Adipose tissue (tissue), 3 donors: ENCODE data around the gene RAI1. TPM values are rescaled to one million over a fixed set of nuclear protein-coding genes. Genes with fewer than 3 reads are reported as not detected.

Source experiments
- H3K27ac ChIP-seq: one replicate; pipeline ENCODE4 v1.5.1; 2013; ENCODE audit warnings: low read depth, low read length
- WGBS, 3 donors: extraction: QIAGEN DNeasy Blood & Tissue Kit; methylation state at CpG; one replicate each; pipeline ENCODE4 v1.1.7; 2013; 5-methylcytosine and 5-hydroxymethylcytosine counted together
- polyA plus RNA-seq, 3 donors: library from polyadenylated mRNA; stranded (reverse); fragments of 200-250 nt; gene quantifications; one replicate each; pipeline ENCODE4 v1.2.3, GENCODE V29; 2013
- donor health status: healthy with polysubstance abuse.
- donor health status: Bipolar disorder and iron deficiency.
- donor health status: healthy.

RAI1 gene
- polyA plus RNA-seq, 3 donors = 4.5 to 9.3 (median 6.4) TPM

- peak overlapping the region; percentile 88 for H3K27ac ChIP-seq
- 20 to 34% (median 29%) methylated on average over 21 to 23 of the region's 23 CpGs for WGBS, 3 donors
Observed at GRCh38 chr17:17693253-17694168, 12.3 kb downstream of the RAI1 start.

DNA sequence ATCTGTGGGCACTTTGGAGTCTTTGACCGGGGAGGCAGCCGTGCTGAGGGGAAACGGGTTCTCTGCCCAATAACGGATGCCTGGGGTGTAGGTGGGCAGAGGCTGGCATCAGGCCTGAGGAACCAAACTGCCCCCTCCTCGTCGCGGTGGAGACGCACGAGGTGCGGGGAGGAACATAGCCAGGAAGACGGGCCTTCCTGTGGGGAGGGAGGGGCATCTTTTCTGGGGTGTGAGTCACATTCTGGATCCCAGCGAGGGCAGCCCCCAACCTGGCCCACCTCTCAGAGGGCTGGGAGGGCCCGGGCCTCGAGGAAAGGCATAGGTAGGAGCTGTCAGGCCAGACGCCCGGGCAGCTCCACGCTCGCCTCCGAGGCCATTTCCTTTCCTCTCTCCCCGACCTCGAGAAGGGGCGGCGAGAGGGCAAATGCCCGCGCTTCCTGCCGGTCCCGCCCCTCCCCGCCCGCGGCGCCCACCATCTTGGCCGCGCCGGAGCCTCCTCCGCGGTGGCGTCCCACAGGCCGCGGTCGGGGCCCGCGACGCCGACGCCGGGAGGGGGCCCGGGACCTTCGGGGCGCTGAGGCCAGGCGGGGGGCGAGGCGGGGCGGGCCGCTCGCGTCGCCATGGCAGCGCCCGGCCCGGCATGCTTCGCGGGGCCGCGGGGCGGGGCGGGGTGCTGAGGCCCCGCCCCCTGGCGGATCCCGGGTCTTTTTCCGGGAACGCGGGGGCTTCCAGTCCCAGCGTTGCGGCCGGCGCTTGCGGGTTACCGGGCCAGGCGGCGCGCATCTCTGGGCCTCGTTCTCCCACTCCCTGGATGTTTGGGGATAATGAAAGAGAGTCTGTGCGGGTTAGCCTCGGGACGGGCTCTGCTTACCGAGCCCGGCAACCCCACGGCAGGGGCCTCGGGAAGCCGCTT, 13.2 kb downstream of the RAI1 start:
- H3K27ac ChIP-seq = peak overlapping the region; percentile 88
- 1% methylated on average over 57 to 90 of the region's 90 CpGs for WGBS, 3 donors

- peak overlapping the region; percentile 88 for H3K27ac ChIP-seq
- 84 to 93% (median 91%) methylated on average over 4 of the region's 4 CpGs for WGBS, 3 donors
Observed at GRCh38 chr17:17696085-17696484, 14.8 kb downstream of the RAI1 start.

GRCh38 chr17:17696882-17697633, 15.8 kb downstream of the RAI1 start:
- no peak overlapping the region for H3K27ac ChIP-seq
- WGBS, 3 donors = 53 to 81% (median 75%) methylated on average over 13 of the region's 13 CpGs

DNA sequence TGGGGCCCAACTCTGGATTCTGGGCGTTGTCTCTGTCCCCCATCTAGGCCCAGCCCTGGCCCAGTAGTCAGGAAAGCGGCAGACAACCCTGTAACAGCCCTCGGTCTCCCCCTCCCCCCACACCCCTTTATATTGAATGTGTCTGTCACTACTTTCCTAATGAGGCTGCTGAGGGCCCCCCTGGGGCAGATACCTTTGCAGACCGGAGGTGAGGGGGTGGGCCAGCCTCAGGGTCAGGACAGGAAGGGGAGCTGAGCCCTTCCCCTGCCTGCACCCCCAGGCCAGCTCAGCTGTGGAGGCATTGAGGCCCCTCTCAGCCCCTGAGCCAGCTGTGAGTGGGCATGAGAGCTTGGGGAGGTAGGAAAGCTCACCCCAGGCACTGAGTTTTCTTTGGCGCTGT, 17.1 kb downstream of the RAI1 start:
- WGBS, 3 donors = 60 to 78% (median 68%) methylated on average over 5 of the region's 5 CpGs
- no peak overlapping the region for H3K27ac ChIP-seq

GRCh38 chr17:17698869-17699351, 17.7 kb downstream of the RAI1 start:
- WGBS, 3 donors = 61 to 67% (median 62%) methylated on average over 8 of the region's 8 CpGs
- H3K27ac ChIP-seq = no peak overlapping the region

- WGBS, 3 donors = 81 to 90% (median 84%) methylated on average over 7 of the region's 7 CpGs
- no peak overlapping the region for H3K27ac ChIP-seq
Observed at GRCh38 chr17:17699491-17699890, 18.2 kb downstream of the RAI1 start.

DNA sequence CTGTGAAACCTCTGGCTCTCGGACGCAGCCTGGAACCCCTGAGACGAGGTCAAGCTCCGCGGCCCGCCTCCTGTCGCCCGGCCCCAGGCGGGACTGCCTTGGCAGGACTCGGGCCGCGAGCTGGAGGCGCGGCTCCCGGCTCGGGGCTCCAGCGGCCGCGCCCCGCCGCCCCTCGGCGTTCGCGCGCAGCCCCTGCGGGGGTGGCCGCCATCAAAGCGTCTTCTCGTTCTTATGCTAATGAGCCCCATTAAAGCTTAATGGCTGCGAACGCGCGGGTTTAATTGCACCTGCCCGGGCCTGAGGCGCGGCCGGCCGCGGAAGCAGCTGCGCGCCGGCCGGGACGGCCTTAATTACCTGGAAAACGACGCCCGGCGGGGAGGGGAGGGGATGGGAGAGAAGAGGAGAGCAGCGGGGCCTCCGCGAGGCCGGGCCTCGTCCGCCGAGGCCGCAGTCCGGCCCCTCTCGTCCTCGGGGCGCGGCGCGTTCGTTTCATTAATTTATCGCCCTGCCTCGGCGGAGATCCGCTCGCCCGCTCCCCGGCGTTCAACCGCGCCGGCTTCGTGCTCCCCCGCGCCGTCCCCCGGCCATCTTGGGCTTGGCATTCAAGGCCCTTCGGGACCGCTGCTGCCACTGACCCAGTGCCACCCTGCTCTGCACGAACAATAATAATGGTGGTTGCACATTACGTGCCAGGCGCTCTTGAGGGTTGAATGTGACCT, 19.2 kb downstream of the RAI1 start:
- WGBS, 3 donors = 35 to 51% (median 39%) methylated on average over 66 to 86 of the region's 86 CpGs
- H3K27ac ChIP-seq = no peak overlapping the region

- no peak overlapping the region for H3K27ac ChIP-seq
- 80 to 97% (median 90%) methylated on average over 1 to 2 of the region's 2 CpGs for WGBS, 3 donors
Observed at GRCh38 chr17:17701112-17701511, 19.9 kb downstream of the RAI1 start.

- WGBS, 3 donors = 87 to 91% (median 89%) methylated on average over 5 of the region's 5 CpGs
- no peak overlapping the region for H3K27ac ChIP-seq
Observed at GRCh38 chr17:17701658-17702057, 20.4 kb downstream of the RAI1 start.

DNA sequence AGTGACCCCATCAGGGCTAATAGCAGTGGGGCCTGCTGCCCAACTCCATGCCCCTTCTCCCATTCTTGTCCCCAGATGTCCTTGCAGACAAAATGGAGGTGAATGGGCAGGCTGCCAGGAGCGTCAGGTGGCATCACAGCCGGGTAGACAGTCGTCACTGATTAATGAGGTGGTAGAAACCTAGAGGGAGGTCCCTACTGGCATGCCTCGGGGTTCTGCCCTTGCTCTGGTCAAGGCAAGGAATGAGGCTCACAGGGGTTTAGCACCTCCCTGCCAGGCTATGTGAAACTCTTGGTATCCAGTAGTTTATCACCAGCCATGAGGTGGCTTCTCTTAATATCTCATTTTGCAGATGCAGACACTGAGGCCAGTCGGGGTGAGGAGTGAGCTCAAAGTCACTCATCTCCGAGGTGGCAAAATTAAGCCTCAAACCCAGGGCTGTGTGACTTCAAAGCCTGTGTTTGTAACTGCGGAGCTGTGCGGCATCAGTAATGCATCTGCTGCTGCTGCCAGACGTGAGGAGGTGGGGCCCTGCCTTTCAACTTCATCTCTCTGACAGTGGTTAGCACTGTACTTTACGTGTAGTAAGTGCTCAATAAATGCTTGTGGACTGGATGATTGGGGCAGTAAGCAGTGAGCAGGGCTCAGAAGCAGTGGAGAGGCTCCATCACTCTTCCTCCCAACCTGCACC, 21.3 kb downstream of the RAI1 start:
- 71 to 79% (median 77%) methylated on average over 10 of the region's 10 CpGs for WGBS, 3 donors
- no peak overlapping the region for H3K27ac ChIP-seq

DNA sequence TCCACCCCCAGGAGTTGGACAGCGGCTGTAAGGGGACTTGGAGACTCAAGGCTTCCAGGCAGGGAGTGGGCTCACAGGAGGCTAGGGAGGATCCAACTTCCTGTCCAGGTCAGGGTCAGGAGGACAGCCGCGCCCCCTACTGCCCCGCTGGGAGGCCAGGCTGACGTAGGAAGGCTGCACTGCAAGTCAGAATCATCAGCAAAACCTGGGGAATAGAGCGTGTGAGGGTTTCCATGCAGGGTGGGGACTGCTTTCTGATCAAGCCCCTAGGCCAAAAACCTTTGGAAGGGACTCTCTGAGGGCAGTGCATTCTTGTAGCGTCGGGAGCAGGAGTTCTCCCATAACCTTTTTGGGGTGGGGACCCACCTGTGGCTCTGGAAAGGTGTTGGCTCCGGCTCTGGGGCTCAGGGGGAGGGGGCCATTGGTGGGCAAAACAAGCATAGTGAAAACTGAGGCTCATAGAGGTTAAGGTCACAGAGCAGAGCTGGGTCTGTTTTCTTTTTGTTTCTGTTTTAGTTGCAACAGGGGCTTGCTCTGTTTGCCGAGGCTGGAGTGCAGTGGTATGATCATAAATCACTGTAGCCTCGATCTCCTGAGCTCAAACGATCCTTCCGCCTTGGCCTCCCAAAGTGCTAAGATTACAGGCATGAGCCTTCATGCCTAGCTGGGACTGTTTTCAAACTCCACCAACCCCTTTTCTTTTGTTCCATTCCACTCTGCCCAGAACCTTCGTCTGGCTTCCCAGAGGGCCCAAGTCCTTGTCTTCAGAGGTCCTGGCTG, 22.1 kb downstream of the RAI1 start:
- no peak overlapping the region for H3K27ac ChIP-seq
- WGBS, 3 donors = 48 to 76% (median 58%) methylated on average over 14 of the region's 14 CpGs

DNA sequence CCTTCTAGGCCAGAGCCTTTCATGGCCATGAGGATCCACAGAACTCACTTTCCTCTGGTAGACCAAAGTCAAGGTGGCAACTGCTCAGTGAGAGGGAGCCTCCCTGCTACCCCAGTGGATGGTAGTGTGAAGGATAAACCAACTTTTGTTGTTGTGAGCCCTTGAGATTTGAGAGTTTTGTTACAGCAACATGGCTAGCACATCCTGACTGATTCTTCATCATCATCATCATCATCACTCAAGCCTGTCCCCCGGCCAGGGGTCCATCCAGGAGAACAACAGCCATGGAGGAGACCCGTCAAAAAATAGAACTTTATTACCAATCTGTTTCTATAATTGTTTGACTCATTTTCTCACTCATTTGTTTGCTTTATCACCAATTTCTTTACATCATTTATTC, 23.7 kb downstream of the RAI1 start:
- WGBS, 3 donors = 98% methylated on average over 2 of the region's 2 CpGs
- no peak overlapping the region for H3K27ac ChIP-seq

GRCh38 chr17:17706140-17707060, 25.1 kb downstream of the RAI1 start:
- WGBS, 3 donors = 85 to 89% (median 88%) methylated on average over 12 of the region's 12 CpGs
- no peak overlapping the region for H3K27ac ChIP-seq

GRCh38 chr17:17708295-17708694, 27.0 kb downstream of the RAI1 start:
- H3K27ac ChIP-seq = no peak overlapping the region

- 83 to 92% (median 88%) methylated on average over 9 of the region's 9 CpGs for WGBS, 3 donors
- no peak overlapping the region for H3K27ac ChIP-seq
Observed at GRCh38 chr17:17708816-17709215, 27.6 kb downstream of the RAI1 start.
